ENCODE data around the gene NDUFAF8. TPM values are rescaled to one million over a fixed set of nuclear protein-coding genes. Genes with fewer than 3 reads are reported as not detected.

NDUFAF8 gene, protein sequence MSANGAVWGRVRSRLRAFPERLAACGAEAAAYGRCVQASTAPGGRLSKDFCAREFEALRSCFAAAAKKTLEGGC
- total RNA-seq: 39.4 and 42.6 TPM in 2 replicates
- total RNA-seq (2013): 48.5 TPM
- 35.2 and 41.7 TPM in 2 replicates for polyA plus RNA-seq
- 27.8 and 35.0 TPM in 2 replicates for polyA minus RNA-seq

- TF ChIP-seq CTCF (IDR thresholded peaks at IDR 0.05) (no peak), EZH2 (IDR thresholded peaks at IDR 0.05; ENCODE audit: borderline replicate concordance, insufficient read depth, low read depth, low read length, poor library complexity, severe bottlenecking) (no peak)
- Histone ChIP-seq H3K9me3 (ENCODE audit: control extremely low read depth in 1 of 3, control insufficient read depth in 2 of 3, insufficient read depth in 1 of 3, low read length in 2 of 3) (peaks cover 0 to 3% (median 0%) of the 10 kb centered on the region in 3 donors), H3K27me3 (replicated peaks in 1 of 4; ENCODE audit: control extremely low read depth in 1 of 4, control insufficient read depth in 3 of 4, insufficient read depth in 4 of 4, low read length in 3 of 4) (no peaks in the 10 kb centered on the region), H3K4me2 (replicated peaks; ENCODE audit: low read depth, low read length, poor library complexity, severe bottlenecking) (peak within 1 kb of the TSS; percentile 97), H3K4me1 (ENCODE audit: control insufficient read depth in 2 of 2, insufficient read depth in 2 of 2, low read length in 2 of 2) (peaks cover 19 to 29% of the 10 kb centered on the region in 2 donors), H3K9ac (ENCODE audit: low read length) (peak within 1 kb of the TSS; percentile 97), H3K4me3 (ENCODE audit: control extremely low read depth in 1 of 5, extremely low read depth in 1 of 5, insufficient read depth in 1 of 5, low read depth in 2 of 5, low read length in 4 of 5) (peak within 1 kb of the TSS; percentile 49 to 90 (median 82)), H2AFZ (ENCODE audit: insufficient read depth, low read depth, low read length, poor library complexity, severe bottlenecking) (peak within 1 kb of the TSS; percentile 96), H3K36me3 (replicated peaks in 1 of 2; ENCODE audit: control extremely low read depth in 1 of 2, control insufficient read depth in 1 of 2, extremely low read depth in 1 of 2, insufficient read depth in 2 of 2, low read length in 1 of 2) (peaks cover 0 to 23% of the 10 kb centered on the region in 2 experiments), H3K27ac (ENCODE audit: low read length in 2 of 2) (peak within 1 kb of the TSS; percentile 18 to 82), H3K79me2 (ENCODE audit: control insufficient read depth, insufficient read depth, low read length) (peaks cover 75% of the 10 kb centered on the region), H4K20me1 (ENCODE audit: control insufficient read depth, insufficient read depth, low read length, poor library complexity, severe bottlenecking) (peaks cover 73% of the 10 kb centered on the region)
- CTCF ChIA-PET: interaction anchor here (0.9 to 5.6 kb wide), 6 partner anchors 14 to 361 kb away, joined by 3 to 43 read pairs (median 3); partner anchors contain the start of gene CEP131
- Mint-ChIP-seq H3K27ac (peak within 1 kb of the TSS; percentile 91), H3K9me3 (ENCODE audit: insufficient read depth) (no peaks in the 10 kb centered on the region), H3K4me3 (peak within 1 kb of the TSS; percentile 93), H3K4me1 (peaks cover 44% of the 10 kb centered on the region), H3K27me3 (no peaks in the 10 kb centered on the region)
- POLR2A ChIA-PET: interaction anchor here (0.5 to 2.4 kb wide), 7 partner anchors 9 to 1394 kb away, joined by 3 to 19 read pairs (median 3); partner anchors contain the start of gene CEP131
- ATAC-seq (ENCODE audit: low read depth): peak; percentile 95
- intact Hi-C loops (cut with micrococcal nuclease): loop anchor here (1.0 kb wide), 5 partner anchors 11 to 824 kb away; partner anchors contain the start of genes CCDC137, ENDOV, OXLD1 and SLC38A10
- under 1% methylated on average over 94 of the region's 100 CpGs for WGBS (ENCODE audit: insufficient coverage)
- DNase-seq: peak; percentile 98
Measured at GRCh38 chr17:81238815-81239713, at the start of gene NDUFAF8, which contains the start of gene TEPSIN. Gene NDUFAF8, plus strand, starts transcription at chr17:81239318. Its CDS starts 46 bp downstream, at chr17:81239364. Gene TEPSIN, minus strand, starts transcription at chr17:81239055. Its CDS starts 22 bp downstream, at chr17:81239033.

Measured in B cell (primary cell).